Measurements from ENCODE around the gene DSE.

The DSE gene

GRCh38 chr6:116363759-116364158 is 7.0 kb upstream of the DSE start:
- no peak for DNase-seq

GRCh38 chr6:116364321-116364720 is 6.4 kb upstream of the DSE start:
- no peak for DNase-seq

- DNase-seq, result no peak
These were observed 5.0 kb upstream of the DSE start for GRCh38 chr6:116365743-116366142.

GRCh38 chr6:116366740-116367275 is 3.9 kb upstream of the DSE start:
- DNase-seq, result no peak

GRCh38 chr6:116369540-116369939 is 1.2 kb upstream of the DSE start:
- DNase-seq, result no peak

GRCh38 chr6:116369964-116370759 is 585 bp upstream of the DSE start:
- no peak for DNase-seq

GRCh38 chr6:116371120-116371917 is 572 bp downstream of the DSE start:
- DNase-seq, result peak; percentile 19

GRCh38 chr6:116371918-116372209 is 1.1 kb downstream of the DSE start:
- no peak for DNase-seq

GRCh38 chr6:116373300-116373699 is 2.6 kb downstream of the DSE start:
- no peak for DNase-seq

GRCh38 chr6:116373940-116374339 is 3.2 kb downstream of the DSE start:
- no peak for DNase-seq

- DNase-seq, result no peak
These were observed 3.8 kb downstream of the DSE start for GRCh38 chr6:116374586-116374985.

GRCh38 chr6:116375262-116375661 is 4.5 kb downstream of the DSE start:
- no peak for DNase-seq

- DNase-seq, result no peak
These were observed 5.4 kb downstream of the DSE start for GRCh38 chr6:116376149-116376548.

- DNase-seq, result no peak
These were observed 9.0 kb downstream of the DSE start for GRCh38 chr6:116379764-116380163.

- no peak for DNase-seq
These were observed 9.6 kb downstream of the DSE start for GRCh38 chr6:116380346-116380745.

- no peak for DNase-seq
These were observed 10.3 kb downstream of the DSE start for GRCh38 chr6:116381000-116381399.

- DNase-seq, result no peak
These were observed 11.8 kb downstream of the DSE start for GRCh38 chr6:116382587-116382986.

- DNase-seq, result no peak
These were observed 14.1 kb downstream of the DSE start for GRCh38 chr6:116384727-116385458.

GRCh38 chr6:116385459-116385802 is 14.7 kb downstream of the DSE start:
- DNase-seq, result no peak

GRCh38 chr6:116385921-116386320 is 15.2 kb downstream of the DSE start:
- DNase-seq, result no peak

- DNase-seq, result peak; percentile 17
These were observed 16.0 kb downstream of the DSE start for GRCh38 chr6:116386581-116387299.

- no peak for DNase-seq
These were observed 16.6 kb downstream of the DSE start for GRCh38 chr6:116387374-116387773.

GRCh38 chr6:116388924-116389323 is 18.2 kb downstream of the DSE start:
- no peak for DNase-seq
